Stimulated activated CD8-positive, alpha-beta memory T cell treated with anti-CD3 and anti-CD28 coated beads, Interleukin-7, amount 100 ng/mL, for 48 hours (primary cell): Measurements from ENCODE around the gene NRN1.
"Not testable (repeated sequence)": the region's sequence is repeated elsewhere in the genome, so short reads cannot be mapped to it uniquely, and the experiment has no call there.

Source experiments
- DNase-seq, 2 donors: peaks; one replicate each; pipeline ENCODE4 v3.0.0-alpha.2; 2020; ENCODE audit warnings: low read depth in 1 of 2; ENCODE audit errors: extremely low read depth in 1 of 2

NRN1 gene

DNA sequence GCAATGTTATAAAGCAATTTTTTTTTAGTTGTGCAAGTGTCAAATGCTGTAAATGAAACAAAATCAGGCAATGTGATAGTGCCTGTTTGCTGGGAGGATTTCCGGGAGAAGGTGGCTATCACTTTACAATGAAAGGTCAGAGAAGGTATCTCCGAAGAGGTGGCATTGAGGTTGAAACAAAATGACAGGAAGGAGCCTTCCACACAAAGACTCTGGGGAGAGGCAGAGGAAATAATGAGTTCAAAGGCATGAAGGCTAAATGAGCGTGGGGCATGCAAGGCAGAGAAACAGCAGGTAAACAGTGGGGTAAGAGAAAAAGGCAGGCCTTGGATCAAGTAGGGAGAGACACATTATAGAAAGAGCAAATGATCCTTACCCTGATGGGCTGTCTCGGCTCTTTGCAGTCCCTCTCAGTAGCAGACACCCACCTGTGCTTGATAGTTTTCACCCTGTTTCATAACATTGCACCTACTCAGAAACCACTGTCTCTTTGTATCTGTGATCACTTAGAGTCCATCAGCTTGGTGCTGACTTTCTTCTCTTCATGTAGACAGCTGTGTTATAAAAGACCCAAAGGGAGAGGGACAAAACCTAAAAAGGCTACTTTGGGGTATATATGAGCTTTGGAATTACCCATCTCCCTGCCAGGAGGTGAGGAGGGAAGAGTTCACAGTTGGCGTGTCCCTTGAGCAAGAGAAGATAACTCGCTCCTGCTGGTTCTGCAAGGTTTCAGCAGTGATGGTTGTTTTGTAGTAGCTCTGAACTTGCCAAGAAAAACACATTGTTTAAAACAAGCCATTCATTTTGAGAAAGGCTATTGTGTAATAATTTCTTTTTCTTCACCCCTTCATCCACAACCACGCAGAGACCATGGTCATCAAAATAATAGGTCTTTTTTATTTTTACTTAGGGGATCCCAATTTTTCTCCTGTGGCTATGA is 22.3 kb downstream of the NRN1 start:
- DNase-seq = no peak

- no peak for DNase-seq
Observed at GRCh38 chr6:5981126-5982026, 25.3 kb downstream of the NRN1 start.

- DNase-seq = no peak
Observed at GRCh38 chr6:5979650-5980420, 26.9 kb downstream of the NRN1 start.

GRCh38 chr6:5976811-5977210 is 29.9 kb downstream of the NRN1 start:
- DNase-seq = no peak

DNA sequence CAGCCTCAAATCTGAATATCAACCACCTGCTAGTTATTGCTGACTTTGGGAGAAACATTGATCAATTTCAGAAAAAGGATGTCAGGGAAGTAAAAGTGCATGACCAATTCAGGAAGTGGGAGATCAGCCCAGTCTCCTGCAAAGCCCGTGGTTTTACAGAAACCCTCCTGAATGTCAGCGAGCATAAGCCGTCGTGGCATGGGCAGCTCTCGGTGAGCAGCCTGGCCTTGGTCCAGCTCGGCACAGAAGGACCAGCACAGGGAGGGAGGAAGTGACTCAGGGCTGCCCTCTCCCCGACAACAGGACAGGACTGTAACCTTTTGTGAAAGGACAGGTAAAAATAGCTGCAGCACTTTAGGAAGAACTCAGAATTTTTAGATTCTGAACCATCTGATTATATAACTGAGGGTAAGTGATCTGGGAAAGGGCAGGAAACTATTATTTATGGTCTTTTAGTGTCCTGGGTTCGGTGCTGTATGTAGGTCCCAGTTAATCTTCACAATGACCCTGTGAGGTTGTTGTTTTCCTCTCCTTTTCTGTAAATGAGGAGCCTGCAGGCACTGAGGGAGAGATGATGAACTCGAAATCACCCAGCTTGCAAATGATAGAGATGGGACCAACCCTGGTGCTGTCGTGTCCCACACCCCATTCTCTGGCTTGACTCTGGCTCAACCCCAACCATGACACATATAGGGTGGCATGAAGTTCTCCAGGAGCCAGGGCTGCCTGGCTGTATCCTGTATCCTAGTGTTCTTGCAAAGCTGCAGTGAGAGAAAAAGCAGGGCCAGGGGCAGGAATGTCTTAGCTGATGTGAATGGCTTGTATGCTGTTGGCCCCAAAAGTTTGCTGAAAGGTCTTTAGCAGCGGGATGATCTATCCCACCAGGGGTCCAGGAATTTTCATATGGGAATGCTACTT is 37.6 kb downstream of the NRN1 start:
- DNase-seq = no peak

DNA sequence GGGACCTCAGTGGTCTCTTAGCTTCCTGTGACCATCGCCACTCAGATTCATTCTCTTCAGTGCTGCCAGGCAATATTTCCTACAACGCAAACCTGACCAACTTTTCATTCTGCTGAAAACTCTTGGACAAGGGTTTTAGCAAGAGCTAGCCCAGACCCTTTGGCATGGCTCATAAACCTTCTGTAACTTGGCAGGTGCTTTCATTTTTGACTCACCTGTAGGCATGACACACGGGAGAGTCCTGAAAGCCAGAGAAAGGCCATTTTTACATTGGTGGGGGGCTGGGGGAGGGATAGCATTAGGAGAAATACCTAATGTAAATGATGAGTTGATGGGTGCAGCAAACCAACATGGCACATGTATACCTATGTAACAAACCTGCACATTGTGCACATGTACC is 38.7 kb downstream of the NRN1 start:
- not testable (repeated sequence) for DNase-seq

DNA sequence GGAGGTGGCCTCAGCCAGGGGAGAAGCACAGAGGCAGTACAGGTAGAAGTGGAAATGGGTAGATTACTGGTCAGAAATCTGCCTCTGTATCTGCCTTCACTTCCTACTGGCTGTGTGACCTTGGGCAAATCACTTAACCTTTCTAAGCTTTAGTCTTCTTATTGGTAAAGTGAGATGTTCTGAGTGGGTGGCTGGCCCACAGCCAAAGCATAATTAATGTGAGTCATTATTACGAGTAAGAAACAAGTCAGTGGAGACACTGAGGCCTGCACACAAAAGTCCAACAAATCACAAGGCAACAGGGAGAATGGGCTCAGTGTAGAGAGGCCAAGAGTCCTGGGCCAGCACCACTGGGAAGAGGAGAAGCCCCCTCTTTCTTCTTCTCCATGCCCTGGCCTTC is 39.1 kb downstream of the NRN1 start:
- peak in 1 of 2 donors; percentile 9 for DNase-seq

GRCh38 chr6:5962794-5963193 is 43.9 kb downstream of the NRN1 start:
- DNase-seq = no peak

GRCh38 chr6:5961836-5962235 is 44.9 kb downstream of the NRN1 start:
- DNase-seq = no peak

DNA sequence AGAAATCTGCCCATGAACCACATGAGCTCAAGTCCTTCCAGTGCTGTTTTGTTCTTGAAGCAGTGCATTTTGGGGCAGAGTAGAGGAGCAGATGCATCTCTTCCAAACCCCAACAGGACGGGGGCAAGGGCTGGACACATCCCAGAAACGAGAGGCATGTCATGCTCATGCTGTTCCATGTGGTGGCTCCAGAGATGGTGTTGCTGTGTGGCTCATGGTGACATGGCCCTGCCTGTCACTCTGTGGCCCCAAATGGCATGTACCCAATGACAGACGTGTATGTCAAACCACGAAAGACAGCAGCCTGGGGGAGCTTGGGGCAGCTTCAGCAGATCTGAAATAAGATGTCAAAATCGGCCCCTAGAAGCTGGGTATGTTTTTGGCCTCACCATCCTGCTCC is 46.3 kb downstream of the NRN1 start:
- DNase-seq = no peak

DNA sequence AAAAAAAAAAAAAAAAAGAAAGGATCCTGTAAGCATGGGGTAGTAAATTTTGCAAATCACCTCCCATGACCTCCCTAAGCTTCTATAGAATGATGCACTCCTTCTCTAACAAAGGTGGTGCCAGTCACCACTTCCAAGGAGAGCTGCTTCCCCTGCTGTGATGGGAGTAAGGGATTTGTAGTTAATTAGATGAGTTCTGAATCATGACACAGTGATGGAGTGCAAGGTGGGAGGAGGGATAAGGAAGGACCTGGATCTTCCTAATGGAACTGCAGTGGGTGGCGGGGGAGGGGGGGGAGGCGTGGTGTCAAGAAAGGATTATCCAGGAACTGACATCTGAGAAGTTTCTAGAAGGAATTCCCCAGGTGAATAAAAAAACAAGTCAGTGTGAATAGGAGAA is 47.8 kb downstream of the NRN1 start:
- DNase-seq = no peak

GRCh38 chr6:5956939-5957338 is 49.8 kb downstream of the NRN1 start:
- DNase-seq = no peak

- DNase-seq = no peak
Observed at GRCh38 chr6:5950361-5950785, 56.4 kb downstream of the NRN1 start.
